ENCODE results near the gene WDSUB1. TPM values are rescaled to one million over a fixed set of nuclear protein-coding genes. Genes with fewer than 3 reads are reported as not detected.

Gene WDSUB1
- total and polyA plus RNA-seq, 9 of the 15 experiments (the other 6 are each of a cell fraction or from before 2014, with no cell fraction given), result 5.2 to 13.7 (median 9.4) TPM

- TF ChIP-seq NFE2 (IDR thresholded peaks at IDR 0.05; ENCODE audit: low read depth), result peak; percentile 84
- no peak for TF ChIP-seq ZNF324 (CRISPR knock-in tag; IDR thresholded peaks at IDR 0.05)
- no peak for TF ChIP-seq ELF1 (tag; IDR thresholded peaks at IDR 0.05)
- TF ChIP-seq ZBTB12 (CRISPR knock-in tag; IDR thresholded peaks at IDR 0.05), result no peak
- no peak for TF ChIP-seq LCOR (CRISPR knock-in tag; IDR thresholded peaks at IDR 0.05)
- no peak for TF ChIP-seq CTCF (IDR thresholded peaks at IDR 0.05 in 2 of 3, conservative IDR thresholded peaks at IDR 0.05 in 1 of 3; ENCODE audit: insufficient read depth in 2 of 3, low read depth in 1 of 3, low read length in 3 of 3)
- no peak for TF ChIP-seq ZNF280A (IDR thresholded peaks at IDR 0.05; ENCODE audit: low read depth, partially characterized antibody)
- TF ChIP-seq CHD2 (IDR thresholded peaks at IDR 0.05; ENCODE audit: low read depth, low read length), result no peak
- TF ChIP-seq DMBX1 (CRISPR knock-in tag; IDR thresholded peaks at IDR 0.05; ENCODE audit: borderline replicate concordance), result peak; percentile 69; the same call in 1 of the 2 replicates
- TF ChIP-seq NCOA6 (IDR thresholded peaks at IDR 0.05), result no peak
- peak; percentile 71 for TF ChIP-seq CREB1 (IDR thresholded peaks at IDR 0.05)
- no peak for TF ChIP-seq CREB1 (CRISPR knock-in tag; IDR thresholded peaks at IDR 0.05)
- no peak for TF ChIP-seq HLTF (IDR thresholded peaks at IDR 0.05)
- no peak for TF ChIP-seq ZNF77 (CRISPR knock-in tag; IDR thresholded peaks at IDR 0.05)
- no peak for TF ChIP-seq POLR3G (IDR thresholded peaks at IDR 0.05; ENCODE audit: extremely low read depth, insufficient read length, insufficient replicate concordance)
- TF ChIP-seq ZC3H11A (IDR thresholded peaks at IDR 0.05; ENCODE audit: low read depth, low read length), result no peak
Measured at GRCh38 chr2:159226059-159226461, 60.4 kb downstream of the WDSUB1 start (continued).

Data from K562 (cell line).